C4-2B (cell line): ENCODE data around the gene TM9SF3.

Experiments
- CTCF ChIP-seq: fragments of 450-650 bp; conservative IDR thresholded peaks from 2 replicates; pipeline ENCODE4 v1.5.1; 2017; ENCODE audit warnings: mild to moderate bottlenecking
- ZFX ChIP-seq: fragments of 450-650 bp; IDR thresholded peaks from 2 replicates; pipeline ENCODE4 v1.6.1; 2017

- TF ChIP-seq CTCF (no peak), ZFX (no peak)
Observed at GRCh38 chr10:96627292-96627691, 40.5 kb upstream of the TM9SF3 start.
